ENCODE results near the gene BET1.

Gene BET1

DNA sequence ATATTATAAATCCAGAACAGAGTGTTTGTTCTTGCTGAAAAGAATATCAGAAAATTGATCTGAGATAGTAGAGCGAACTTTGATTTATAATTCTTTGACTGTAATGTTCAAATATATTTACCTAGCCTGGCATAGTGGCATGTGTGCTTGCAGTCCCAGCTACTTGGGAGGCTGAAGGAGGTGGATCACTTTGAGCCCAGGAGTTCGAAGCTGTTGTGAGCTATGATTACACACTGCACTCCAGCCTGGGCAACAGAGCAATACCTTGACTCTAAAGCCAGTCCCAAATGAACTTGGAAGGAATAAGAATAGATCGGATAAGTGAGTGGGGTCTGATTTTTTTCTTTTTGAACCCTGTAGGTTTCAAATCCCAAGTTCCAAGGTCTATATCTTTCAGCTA is 59.1 kb downstream of the BET1 start:
- Histone ChIP-seq H3K36me3 (ENCODE audit: insufficient read depth, insufficient read length, low read length) (no peaks in the 10 kb centered on the region), H3K9ac (ENCODE audit: insufficient read length, low read depth) (no peak overlapping the region), H3K4me1 (ENCODE audit: insufficient read depth, insufficient read length) (no peaks in the 10 kb centered on the region), H3K4me3 (ENCODE audit: insufficient read length, low read depth) (no peak overlapping the region), H3K9me3 (ENCODE audit: insufficient read depth, low read length) (no peaks in the 10 kb centered on the region), H3K27me3 (ENCODE audit: insufficient read depth, insufficient read length) (no peaks in the 10 kb centered on the region)
- no peak for DNase-seq (ENCODE audit: low read depth, low spot score)
- no peak for TF ChIP-seq YY1 (IDR thresholded peaks at IDR 0.05; ENCODE audit: insufficient read depth, insufficient read length)
- TF ChIP-seq ZNF274 (IDR thresholded peaks at IDR 0.05; ENCODE audit: low read depth, low read length), result no peak
- TF ChIP-seq SUZ12 (IDR thresholded peaks at IDR 0.05; ENCODE audit: extremely low read depth, insufficient read depth, insufficient read length), result no peak

- H3K9me3 ChIP-seq (ENCODE audit: insufficient read depth, low read length), result no peaks in the 10 kb centered on the region
- DNase-seq (ENCODE audit: low read depth, low spot score), result no peak
- H3K27me3 ChIP-seq (ENCODE audit: insufficient read depth, insufficient read length), result no peaks in the 10 kb centered on the region
- no peak for TF ChIP-seq SUZ12 (IDR thresholded peaks at IDR 0.05; ENCODE audit: extremely low read depth, insufficient read depth, insufficient read length)
- TF ChIP-seq ZNF274 (IDR thresholded peaks at IDR 0.05; ENCODE audit: low read depth, low read length), result no peak
- no peak for TF ChIP-seq YY1 (IDR thresholded peaks at IDR 0.05; ENCODE audit: insufficient read depth, insufficient read length)
- no peak overlapping the region for H3K9ac ChIP-seq (ENCODE audit: insufficient read length, low read depth)
- H3K4me3 ChIP-seq (ENCODE audit: insufficient read length, low read depth), result no peak overlapping the region
- no peaks in the 10 kb centered on the region for H3K4me1 ChIP-seq (ENCODE audit: insufficient read depth, insufficient read length)
- H3K36me3 ChIP-seq (ENCODE audit: insufficient read depth, insufficient read length, low read length), result no peaks in the 10 kb centered on the region
These were observed 59.5 kb downstream of the BET1 start for GRCh38 chr7:93944673-93945072.

DNA sequence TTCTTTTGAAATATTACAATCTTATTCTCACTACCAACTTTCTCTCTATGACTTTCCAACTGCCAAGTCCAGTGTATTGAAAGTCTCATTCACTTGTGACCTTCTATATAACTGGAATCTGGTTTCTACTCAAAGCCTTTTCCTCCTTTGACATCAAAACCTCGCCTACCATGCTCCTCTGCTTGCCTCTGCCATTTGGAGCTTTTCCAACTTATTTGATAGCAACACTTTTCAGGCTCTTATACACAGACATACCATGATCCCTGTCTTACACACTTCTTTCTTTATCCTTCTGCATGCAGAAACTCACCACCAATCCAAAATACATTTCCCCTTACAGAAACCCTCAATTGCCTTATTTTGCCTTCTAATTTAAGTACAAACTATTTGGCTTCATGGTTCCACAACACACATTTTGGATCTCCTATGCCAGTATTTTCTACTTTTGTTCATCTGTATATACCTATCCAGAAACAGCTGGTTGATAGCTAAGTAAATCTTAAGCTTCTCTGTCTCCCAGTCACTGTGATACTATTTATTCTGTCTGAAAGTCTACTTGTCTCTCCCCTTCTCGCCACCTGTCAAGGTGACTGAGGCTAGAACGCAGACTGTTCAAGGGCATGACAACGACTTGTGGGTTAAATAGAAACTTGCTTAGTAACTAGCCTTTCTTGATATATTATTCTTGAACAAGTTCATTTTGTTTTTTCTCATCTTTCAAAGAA is 60.2 kb downstream of the BET1 start:
- H3K9ac ChIP-seq (ENCODE audit: insufficient read length, low read depth), result no peak overlapping the region
- TF ChIP-seq SUZ12 (IDR thresholded peaks at IDR 0.05; ENCODE audit: extremely low read depth, insufficient read depth, insufficient read length), result no peak
- TF ChIP-seq YY1 (IDR thresholded peaks at IDR 0.05; ENCODE audit: insufficient read depth, insufficient read length), result no peak
- TF ChIP-seq ZNF274 (IDR thresholded peaks at IDR 0.05; ENCODE audit: low read depth, low read length), result no peak
- no peak for DNase-seq (ENCODE audit: low read depth, low spot score)
- no peaks in the 10 kb centered on the region for H3K36me3 ChIP-seq (ENCODE audit: insufficient read depth, insufficient read length, low read length)
- no peaks in the 10 kb centered on the region for H3K4me1 ChIP-seq (ENCODE audit: insufficient read depth, insufficient read length)
- H3K9me3 ChIP-seq (ENCODE audit: insufficient read depth, low read length), result no peaks in the 10 kb centered on the region
- no peaks in the 10 kb centered on the region for H3K27me3 ChIP-seq (ENCODE audit: insufficient read depth, insufficient read length)
- H3K4me3 ChIP-seq (ENCODE audit: insufficient read length, low read depth), result no peak overlapping the region

All from NT2/D1 (cell line).